Dermis microvascular lymphatic vessel endothelial cell (primary cell): ENCODE measurements around the gene SLC25A30. TPM values are rescaled to one million over a fixed set of nuclear protein-coding genes. Genes with fewer than 3 reads are reported as not detected.
"Not testable (repeated sequence)": the region's sequence is repeated elsewhere in the genome, so short reads cannot be mapped to it uniquely, and the experiment has no call there.

Experiments
- DNase-seq, 2 donors: peaks; one replicate each; pipeline versions ENCODE4 v3.0.0 to v3.0.0-alpha.2; 2010; ENCODE audit warnings: low read depth in 2 of 2
- total RNA-seq: library from RNA; depleted of rRNA; stranded (reverse); fragments of >200 nt; gene quantifications from 2 replicates; pipeline ENCODE4 v1.2.1, GENCODE V29; 2014

The SLC25A30 gene
- total RNA-seq, 1 donor from 2014 or later, result 9.4 TPM

GRCh38 chr13:45432737-45433380 lies 14.7 kb upstream of the SLC25A30 start:
- no peak for DNase-seq

GRCh38 chr13:45426056-45426841 lies 8.1 kb upstream of the SLC25A30 start:
- DNase-seq, result not testable (repeated sequence)

- no peak for DNase-seq
These were observed 4.6 kb upstream of the SLC25A30 start for GRCh38 chr13:45422731-45423292.

GRCh38 chr13:45419945-45420344 lies 1.8 kb upstream of the SLC25A30 start:
- DNase-seq, result no peak

GRCh38 chr13:45419389-45419788 lies 1.2 kb upstream of the SLC25A30 start:
- not testable (repeated sequence) for DNase-seq

GRCh38 chr13:45416516-45417128 lies 1.6 kb downstream of the SLC25A30 start:
- DNase-seq, result peak in 1 of 2 donors; percentile 32

- DNase-seq, result no peak
These were observed 3.1 kb downstream of the SLC25A30 start for GRCh38 chr13:45415112-45415511.

GRCh38 chr13:45413826-45414307 lies 4.3 kb downstream of the SLC25A30 start:
- no peak for DNase-seq

GRCh38 chr13:45412274-45413049 lies 5.7 kb downstream of the SLC25A30 start:
- peak in 1 of 2 donors; percentile 17 for DNase-seq

- no peak for DNase-seq
These were observed 6.5 kb downstream of the SLC25A30 start for GRCh38 chr13:45411631-45412030.

- DNase-seq, result no peak
These were observed 7.0 kb downstream of the SLC25A30 start for GRCh38 chr13:45411221-45411620.

GRCh38 chr13:45410466-45410865 lies 7.7 kb downstream of the SLC25A30 start:
- no peak for DNase-seq

GRCh38 chr13:45410001-45410400 lies 8.2 kb downstream of the SLC25A30 start:
- DNase-seq, result no peak

- no peak for DNase-seq
These were observed 11.8 kb downstream of the SLC25A30 start for GRCh38 chr13:45406421-45406820.

GRCh38 chr13:45403081-45403480 lies 15.1 kb downstream of the SLC25A30 start:
- no peak for DNase-seq

- DNase-seq, result no peak
These were observed 15.5 kb downstream of the SLC25A30 start for GRCh38 chr13:45402641-45403040.

GRCh38 chr13:45401314-45401713 lies 16.9 kb downstream of the SLC25A30 start:
- no peak for DNase-seq

- DNase-seq, result no peak
These were observed 19.3 kb downstream of the SLC25A30 start for GRCh38 chr13:45398877-45399276.

- peak in 1 of 2 donors; percentile 70 for DNase-seq
These were observed 21.6 kb downstream of the SLC25A30 start for GRCh38 chr13:45396533-45397095.

- peak; percentile 43 to 75 for DNase-seq
These were observed 24.1 kb downstream of the SLC25A30 start for GRCh38 chr13:45393941-45394570.
